ENCODE measurements around the gene SLC22A17. TPM values are rescaled to one million over a fixed set of nuclear protein-coding genes. Genes with fewer than 3 reads are reported as not detected.

Gene SLC22A17
- total and polyA plus RNA-seq, 2 of the 13 experiments (the other 11 are each of a cell fraction or from before 2014, with no cell fraction given), result 0.95 to 1.1 TPM

DNA sequence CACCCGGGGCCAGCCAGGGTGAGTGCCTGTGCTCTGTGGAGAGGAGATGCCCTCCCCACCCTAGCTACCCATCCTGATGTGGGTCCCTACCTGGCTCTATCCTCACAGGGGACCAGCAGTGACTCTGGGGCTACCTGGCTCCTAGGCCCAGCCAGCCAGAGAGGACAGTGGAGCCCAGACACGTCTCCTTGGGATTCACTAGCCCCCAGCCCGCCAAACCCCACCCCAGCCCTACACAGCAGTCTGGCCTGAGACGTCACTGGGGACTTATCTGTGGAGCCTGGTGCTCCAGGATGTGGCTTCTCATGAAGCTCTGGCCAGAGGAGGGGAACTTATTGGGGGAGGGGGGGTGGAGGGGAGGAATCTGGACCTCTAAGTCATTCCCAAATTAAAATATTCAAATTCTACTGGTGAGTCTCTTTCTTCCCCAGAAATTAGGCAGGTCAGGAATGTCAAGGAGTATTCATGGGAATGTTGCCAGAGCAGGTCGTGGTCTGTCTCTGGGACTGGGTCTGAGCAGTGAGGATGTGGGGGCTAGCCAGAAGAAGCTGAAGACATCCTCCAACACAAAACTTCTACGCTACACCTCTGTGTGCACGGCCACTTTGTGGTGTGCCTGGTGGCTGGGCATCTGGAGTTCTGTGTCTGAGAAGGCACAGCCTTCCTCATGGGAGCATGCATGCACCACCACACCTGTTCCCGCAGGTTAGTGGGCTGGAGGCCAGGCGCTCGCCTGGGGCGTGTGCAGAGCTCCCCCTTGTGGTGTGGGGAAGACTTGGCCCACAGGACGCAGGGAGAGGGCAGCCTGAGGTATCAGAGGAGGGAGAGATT is 26.9 kb upstream of the SLC22A17 start (continued):
- TF ChIP-seq, protein P1, sequence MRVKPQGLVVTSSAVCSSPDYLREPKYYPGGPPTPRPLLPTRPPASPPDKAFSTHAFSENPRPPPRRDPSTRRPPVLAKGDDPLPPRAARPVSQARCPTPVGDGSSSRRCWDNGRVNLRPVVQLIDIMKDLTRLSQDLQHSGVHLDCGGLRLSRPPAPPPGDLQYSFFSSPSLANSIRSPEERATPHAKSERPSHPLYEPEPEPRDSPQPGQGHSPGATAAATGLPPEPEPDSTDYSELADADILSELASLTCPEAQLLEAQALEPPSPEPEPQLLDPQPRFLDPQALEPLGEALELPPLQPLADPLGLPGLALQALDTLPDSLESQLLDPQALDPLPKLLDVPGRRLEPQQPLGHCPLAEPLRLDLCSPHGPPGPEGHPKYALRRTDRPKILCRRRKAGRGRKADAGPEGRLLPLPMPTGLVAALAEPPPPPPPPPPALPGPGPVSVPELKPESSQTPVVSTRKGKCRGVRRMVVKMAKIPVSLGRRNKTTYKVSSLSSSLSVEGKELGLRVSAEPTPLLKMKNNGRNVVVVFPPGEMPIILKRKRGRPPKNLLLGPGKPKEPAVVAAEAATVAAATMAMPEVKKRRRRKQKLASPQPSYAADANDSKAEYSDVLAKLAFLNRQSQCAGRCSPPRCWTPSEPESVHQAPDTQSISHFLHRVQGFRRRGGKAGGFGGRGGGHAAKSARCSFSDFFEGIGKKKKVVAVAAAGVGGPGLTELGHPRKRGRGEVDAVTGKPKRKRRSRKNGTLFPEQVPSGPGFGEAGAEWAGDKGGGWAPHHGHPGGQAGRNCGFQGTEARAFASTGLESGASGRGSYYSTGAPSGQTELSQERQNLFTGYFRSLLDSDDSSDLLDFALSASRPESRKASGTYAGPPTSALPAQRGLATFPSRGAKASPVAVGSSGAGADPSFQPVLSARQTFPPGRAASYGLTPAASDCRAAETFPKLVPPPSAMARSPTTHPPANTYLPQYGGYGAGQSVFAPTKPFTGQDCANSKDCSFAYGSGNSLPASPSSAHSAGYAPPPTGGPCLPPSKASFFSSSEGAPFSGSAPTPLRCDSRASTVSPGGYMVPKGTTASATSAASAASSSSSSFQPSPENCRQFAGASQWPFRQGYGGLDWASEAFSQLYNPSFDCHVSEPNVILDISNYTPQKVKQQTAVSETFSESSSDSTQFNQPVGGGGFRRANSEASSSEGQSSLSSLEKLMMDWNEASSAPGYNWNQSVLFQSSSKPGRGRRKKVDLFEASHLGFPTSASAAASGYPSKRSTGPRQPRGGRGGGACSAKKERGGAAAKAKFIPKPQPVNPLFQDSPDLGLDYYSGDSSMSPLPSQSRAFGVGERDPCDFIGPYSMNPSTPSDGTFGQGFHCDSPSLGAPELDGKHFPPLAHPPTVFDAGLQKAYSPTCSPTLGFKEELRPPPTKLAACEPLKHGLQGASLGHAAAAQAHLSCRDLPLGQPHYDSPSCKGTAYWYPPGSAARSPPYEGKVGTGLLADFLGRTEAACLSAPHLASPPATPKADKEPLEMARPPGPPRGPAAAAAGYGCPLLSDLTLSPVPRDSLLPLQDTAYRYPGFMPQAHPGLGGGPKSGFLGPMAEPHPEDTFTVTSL (CRISPR knock-in tag; IDR thresholded peaks at IDR 0.05; ENCODE audit: borderline replicate concordance), result no peak
- TF ChIP-seq ZSCAN31 (CRISPR knock-in tag; IDR thresholded peaks at IDR 0.05; ENCODE audit: low read depth) (no peak), NFE2 (CRISPR knock-in tag; IDR thresholded peaks at IDR 0.05) (no peak), RARG (CRISPR knock-in tag; IDR thresholded peaks at IDR 0.05; ENCODE audit: low read depth) (no peak), CC2D1A (CRISPR knock-in tag; IDR thresholded peaks at IDR 0.05) (no peak), POLR2A (IDR thresholded peaks at IDR 0.05; ENCODE audit: insufficient read depth in 1 of 2, low read depth in 2 of 2, low read length in 2 of 2) (no peak), ZNF530 (CRISPR knock-in tag; IDR thresholded peaks at IDR 0.05; ENCODE audit: low read depth) (no peak), ZMYM4 (CRISPR knock-in tag; IDR thresholded peaks at IDR 0.05) (peak; percentile 54; the same call in 1 of the 2 replicates), SNRNP70 (IDR thresholded peaks at IDR 0.05; ENCODE audit: low read depth, low read length) (no peak), FOXK2 (IDR thresholded peaks at IDR 0.05) (no peak), AGO2 (optimal IDR thresholded peaks at IDR 0.05; ENCODE audit: low read depth, low read length) (no peak), SOX13 (IDR thresholded peaks at IDR 0.05) (no peak), SOX13 (CRISPR knock-in tag; conservative IDR thresholded peaks at IDR 0.05 in 1 of 2, IDR thresholded peaks at IDR 0.05 in 1 of 2) (no peak), SP2 (CRISPR knock-in tag; IDR thresholded peaks at IDR 0.05) (no peak), BHLHE40 (IDR thresholded peaks at IDR 0.05; ENCODE audit: low read length) (no peak), NFKBIZ (CRISPR knock-in tag; IDR thresholded peaks at IDR 0.05) (no peak), RAD51 (IDR thresholded peaks at IDR 0.05; ENCODE audit: borderline replicate concordance) (no peak), ZNF605 (CRISPR knock-in tag; IDR thresholded peaks at IDR 0.05) (no peak), ZNF207 (IDR thresholded peaks at IDR 0.05; ENCODE audit: borderline replicate concordance) (no peak), ZNF564 (CRISPR knock-in tag; IDR thresholded peaks at IDR 0.05) (no peak), NFYB (CRISPR knock-in tag; IDR thresholded peaks at IDR 0.05) (0 out of 2 replicates have a peak, but pooled peaks have one; percentile 35), KAT7 (CRISPR knock-in tag; IDR thresholded peaks at IDR 0.05; ENCODE audit: borderline replicate concordance) (no peak), BCL6 (CRISPR knock-in tag; IDR thresholded peaks at IDR 0.05) (no peak), PAF1 (CRISPR knock-in tag; IDR thresholded peaks at IDR 0.05) (no peak), ESRRA (CRISPR knock-in tag; IDR thresholded peaks at IDR 0.05; ENCODE audit: low read depth) (no peak), ZNF180 (CRISPR knock-in tag; IDR thresholded peaks at IDR 0.05; ENCODE audit: borderline replicate concordance, low read depth) (no peak; the same call in 1 of the 2 replicates), PHF5A (CRISPR knock-in tag; IDR thresholded peaks at IDR 0.05; ENCODE audit: low read depth, unreplicated experiment) (no peak), HNRNPK (IDR thresholded peaks at IDR 0.05; ENCODE audit: low read depth, low read length, poor library complexity, severe bottlenecking) (no peak)
